ENCODE data around the gene SLC6A19.
A peak's percentile ranks its signal among the peaks of the same experiment; 100 is the strongest.
"Not testable (repeated sequence)": the region's sequence is repeated elsewhere in the genome, so short reads cannot be mapped to it uniquely, and the experiment has no call there.

The SLC6A19 gene

GRCh38 chr5:1201327-1202025, at the start of gene SLC6A19:
TSS of gene SLC6A19 (plus strand) at chr5:1201595. CDS start at chr5:1201651, 56 bp downstream.
- no peak for DNase-seq

- no peak for DNase-seq
These were observed 49.2 kb upstream of the SLC6A19 start for GRCh38 chr5:1152156-1152555.

GRCh38 chr5:1152771-1153282, 48.6 kb upstream of the SLC6A19 start:
- peak; percentile 10 for DNase-seq

- no peak for DNase-seq
These were observed 48.0 kb upstream of the SLC6A19 start for GRCh38 chr5:1153428-1153827.

- no peak for DNase-seq
These were observed 46.0 kb upstream of the SLC6A19 start for GRCh38 chr5:1155191-1156032.

- DNase-seq, result no peak
These were observed 45.2 kb upstream of the SLC6A19 start for GRCh38 chr5:1156033-1156753.

- no peak for DNase-seq
These were observed 44.5 kb upstream of the SLC6A19 start for GRCh38 chr5:1156754-1157460.

GRCh38 chr5:1157461-1157986, 43.9 kb upstream of the SLC6A19 start:
- DNase-seq, result not testable (repeated sequence)

- DNase-seq, result no peak
These were observed 42.6 kb upstream of the SLC6A19 start for GRCh38 chr5:1158647-1159340.

GRCh38 chr5:1159341-1159675, 42.1 kb upstream of the SLC6A19 start:
- DNase-seq, result no peak

- DNase-seq, result no peak
These were observed 41.5 kb upstream of the SLC6A19 start for GRCh38 chr5:1159774-1160406.

GRCh38 chr5:1161108-1161832, 40.1 kb upstream of the SLC6A19 start:
- DNase-seq, result no peak

GRCh38 chr5:1161833-1162229, 39.6 kb upstream of the SLC6A19 start:
- no peak for DNase-seq

- DNase-seq, result no peak
These were observed 39.1 kb upstream of the SLC6A19 start for GRCh38 chr5:1162276-1162675.

- DNase-seq, result no peak
These were observed 38.6 kb upstream of the SLC6A19 start for GRCh38 chr5:1162751-1163150.

GRCh38 chr5:1163366-1163765, 38.0 kb upstream of the SLC6A19 start:
- no peak for DNase-seq

- no peak for DNase-seq
These were observed 37.5 kb upstream of the SLC6A19 start for GRCh38 chr5:1163879-1164278.

- DNase-seq, result no peak
These were observed 36.4 kb upstream of the SLC6A19 start for GRCh38 chr5:1164696-1165630.

GRCh38 chr5:1165864-1166263, 35.5 kb upstream of the SLC6A19 start:
- no peak for DNase-seq

- DNase-seq, result no peak
These were observed 35.0 kb upstream of the SLC6A19 start for GRCh38 chr5:1166370-1166769.

All from NCI-H526 treated with DMSO at 0.1 percent for 48 hours (cell line).